Epidermal melanocyte (primary cell): ENCODE results near the gene TNS1.

Experiments
- DNase-seq: peaks from one replicate; pipeline ENCODE4 v3.0.0; 2011; ENCODE audit warnings: low spot score; ENCODE audit not compliant: insufficient read length

Gene TNS1

DNA sequence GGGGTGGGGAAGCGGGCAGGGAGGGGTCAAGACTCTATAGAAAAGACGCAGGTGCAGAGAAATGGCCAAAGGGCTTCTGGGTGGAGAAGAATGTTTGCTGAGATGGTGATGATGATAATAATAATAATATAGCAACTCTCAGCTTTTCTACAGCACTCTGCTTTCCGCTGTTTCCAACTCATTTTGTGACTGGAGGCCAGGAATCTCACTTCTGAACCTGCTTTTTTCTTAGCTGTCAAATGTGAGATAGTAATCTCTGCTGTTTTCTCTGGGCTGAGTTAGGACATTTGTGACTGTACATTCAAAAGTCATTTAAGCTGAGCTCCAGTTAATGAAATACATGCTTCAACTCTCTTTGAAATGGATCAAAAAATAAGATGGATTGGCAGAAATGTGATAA, 58.4 kb downstream of the TNS1 start:
- DNase-seq: no peak

- DNase-seq: peak; percentile 72
Measured at GRCh38 chr2:217943446-217944321, 59.1 kb downstream of the TNS1 start.

DNA sequence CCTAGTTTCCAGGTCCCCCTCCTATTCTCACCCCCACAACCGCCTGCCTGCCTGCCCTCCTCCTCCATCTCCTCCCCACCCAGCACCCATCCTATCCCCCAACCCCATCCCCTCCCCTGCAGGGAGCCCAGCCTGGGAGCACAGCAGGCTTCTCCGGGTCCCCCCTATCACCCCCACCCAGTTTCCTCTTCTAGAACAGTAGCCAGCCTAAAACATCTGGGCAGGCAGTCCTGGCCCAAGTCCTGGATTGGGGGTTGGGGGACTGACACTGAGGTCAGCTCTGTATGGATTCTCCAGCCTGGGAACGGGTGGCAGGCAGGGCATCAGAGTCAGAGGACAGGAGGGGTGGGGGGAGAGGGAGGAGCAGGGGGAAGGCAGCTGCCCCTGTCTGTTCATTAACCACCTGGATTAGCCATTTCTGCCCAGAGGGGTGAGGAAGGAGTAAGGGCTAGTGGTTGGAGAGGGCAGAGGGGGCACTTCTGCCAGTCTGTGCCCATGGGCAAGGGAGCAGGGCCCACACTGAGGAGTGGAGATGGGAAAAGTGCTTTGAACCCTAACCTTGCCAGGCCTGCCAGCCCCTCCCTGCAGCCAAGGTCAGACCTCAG, 60.0 kb downstream of the TNS1 start:
- DNase-seq: no peak

- DNase-seq: no peak
Measured at GRCh38 chr2:217941886-217942728, 60.7 kb downstream of the TNS1 start.

DNA sequence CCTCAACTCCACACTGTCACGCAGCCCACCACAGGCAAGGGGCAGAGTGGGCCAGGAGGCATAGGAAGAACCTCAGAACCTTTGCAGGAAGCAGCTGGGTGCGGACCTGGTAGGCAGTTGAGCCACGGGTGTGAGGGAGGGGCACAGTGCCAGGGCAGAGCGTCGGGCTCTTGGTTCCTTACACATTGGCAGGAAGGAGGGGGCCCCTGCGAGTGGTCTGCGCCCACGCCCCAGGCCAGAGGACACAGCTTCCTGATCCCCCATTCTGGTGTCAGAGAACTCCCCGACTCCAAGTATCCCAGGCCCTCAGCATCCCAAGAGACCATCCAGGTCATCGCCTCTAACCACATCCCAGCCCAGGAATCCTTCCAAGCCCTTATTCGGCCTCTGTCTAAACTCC, 61.5 kb downstream of the TNS1 start:
- DNase-seq: no peak

GRCh38 chr2:217940261-217941220, 62.3 kb downstream of the TNS1 start:
- DNase-seq: no peak

DNA sequence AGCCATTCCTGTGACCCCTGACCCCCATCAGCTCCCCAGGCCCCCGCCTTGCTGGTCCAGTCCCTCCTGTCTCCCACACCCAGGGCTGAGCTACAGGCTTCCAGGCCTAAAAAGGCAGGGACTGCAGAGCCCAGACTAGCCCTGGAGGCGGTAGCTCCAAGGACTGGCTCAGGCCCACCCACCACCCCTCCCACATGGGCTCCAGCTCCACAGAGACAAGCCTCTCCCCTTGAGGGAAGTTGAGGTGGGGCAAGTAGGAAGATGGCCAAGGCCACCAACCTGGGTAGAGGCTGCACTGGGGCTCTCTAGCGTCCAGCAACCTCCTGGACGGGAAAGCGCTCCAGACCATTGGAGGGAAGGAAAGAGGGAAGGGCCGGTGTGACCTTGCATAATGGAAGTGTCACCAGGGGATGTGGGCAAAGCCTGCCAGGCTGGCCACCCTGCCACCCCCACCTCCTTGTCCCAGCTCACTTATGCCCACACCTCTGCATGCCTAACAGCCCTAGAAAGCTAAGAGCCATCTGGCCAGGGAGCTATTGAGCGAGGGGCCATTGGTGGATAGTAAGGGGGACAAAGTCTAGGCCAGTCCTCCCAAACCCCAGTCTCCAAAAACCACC, 63.1 kb downstream of the TNS1 start:
- DNase-seq: no peak

- DNase-seq: no peak
Measured at GRCh38 chr2:217939220-217939619, 63.6 kb downstream of the TNS1 start.

GRCh38 chr2:217938036-217938435, 64.8 kb downstream of the TNS1 start:
- DNase-seq: no peak

GRCh38 chr2:217937446-217937845, 65.3 kb downstream of the TNS1 start:
- no peak for DNase-seq

GRCh38 chr2:217936952-217937351, 65.8 kb downstream of the TNS1 start:
- DNase-seq: no peak

GRCh38 chr2:217935901-217936684, 66.7 kb downstream of the TNS1 start:
- no peak for DNase-seq

GRCh38 chr2:217935235-217935879, 67.4 kb downstream of the TNS1 start:
- no peak for DNase-seq

GRCh38 chr2:217934321-217935131, 68.3 kb downstream of the TNS1 start:
- no peak for DNase-seq

GRCh38 chr2:217933617-217933993, 69.2 kb downstream of the TNS1 start:
- no peak for DNase-seq

DNA sequence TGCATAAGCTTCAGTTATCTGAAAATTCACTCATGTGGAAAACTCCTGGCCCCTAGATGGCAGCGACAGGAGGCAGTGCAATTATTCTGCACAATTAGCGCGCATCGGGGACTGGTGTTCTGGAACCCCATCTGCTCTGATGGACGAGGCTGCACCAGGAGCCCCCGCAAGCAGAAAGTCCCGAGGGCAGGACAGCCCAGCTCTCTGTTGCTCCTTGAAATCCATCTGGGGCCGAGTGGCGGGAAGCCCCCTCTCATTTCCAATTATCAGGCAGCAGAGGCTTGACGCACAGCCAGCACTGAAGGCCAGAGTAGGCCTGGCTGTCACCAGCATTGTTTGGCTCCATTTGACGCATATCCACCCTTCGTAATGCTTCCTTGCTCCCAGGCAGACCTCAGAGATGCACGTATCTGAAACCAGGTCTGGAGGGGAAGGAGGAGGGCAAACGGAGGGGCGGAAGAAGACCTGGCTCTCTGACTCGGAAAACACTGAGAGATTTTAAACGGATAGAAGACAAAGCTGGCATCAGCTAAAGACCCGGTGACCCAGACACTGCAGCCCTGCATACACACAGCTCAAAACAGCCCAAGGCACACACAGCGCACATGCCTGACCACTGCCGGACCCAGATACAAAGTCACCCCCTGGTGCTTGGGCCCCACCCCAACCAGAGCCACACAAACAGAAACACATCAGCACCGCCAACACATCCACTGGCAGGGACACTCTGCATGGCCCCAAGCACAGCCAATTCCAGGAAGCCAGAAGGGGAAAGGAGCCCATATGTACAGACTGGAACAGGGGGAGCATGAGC, 69.8 kb downstream of the TNS1 start:
- no peak for DNase-seq

DNA sequence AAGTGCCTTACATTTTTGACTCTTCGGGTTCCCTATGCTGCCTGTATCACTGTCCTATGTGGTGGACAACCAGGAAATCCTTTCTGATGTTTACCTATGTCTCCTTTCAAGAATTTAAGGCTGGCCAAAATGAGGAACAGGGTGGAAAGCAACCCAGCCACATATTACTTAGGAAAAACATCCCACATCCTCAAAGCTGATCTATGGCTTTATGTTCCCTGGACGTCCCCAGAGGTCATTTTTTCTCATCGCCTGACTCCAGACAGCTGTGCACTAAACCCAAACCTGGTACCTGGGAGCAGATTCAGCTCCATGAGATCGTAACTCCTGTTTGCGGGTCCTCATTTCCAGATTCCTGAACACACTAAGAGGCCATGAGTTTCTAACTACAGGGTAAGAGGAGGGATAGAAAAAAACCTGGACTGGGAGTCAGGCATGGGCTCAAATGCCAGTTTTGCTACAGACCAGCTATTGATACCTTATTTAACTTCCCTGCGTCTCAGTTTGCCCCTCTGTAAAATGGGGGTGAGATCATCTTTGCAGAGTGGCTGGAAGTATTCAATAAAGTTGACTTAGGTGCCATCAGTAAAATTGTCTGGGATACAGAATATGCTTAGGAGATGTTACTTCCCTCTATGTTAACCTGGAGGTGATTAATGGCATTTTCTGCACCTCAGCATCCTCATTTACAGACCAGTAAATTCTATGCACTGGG, 70.8 kb downstream of the TNS1 start:
- DNase-seq: no peak
